ENCODE data around the gene MATN3.

Gene MATN3

DNA sequence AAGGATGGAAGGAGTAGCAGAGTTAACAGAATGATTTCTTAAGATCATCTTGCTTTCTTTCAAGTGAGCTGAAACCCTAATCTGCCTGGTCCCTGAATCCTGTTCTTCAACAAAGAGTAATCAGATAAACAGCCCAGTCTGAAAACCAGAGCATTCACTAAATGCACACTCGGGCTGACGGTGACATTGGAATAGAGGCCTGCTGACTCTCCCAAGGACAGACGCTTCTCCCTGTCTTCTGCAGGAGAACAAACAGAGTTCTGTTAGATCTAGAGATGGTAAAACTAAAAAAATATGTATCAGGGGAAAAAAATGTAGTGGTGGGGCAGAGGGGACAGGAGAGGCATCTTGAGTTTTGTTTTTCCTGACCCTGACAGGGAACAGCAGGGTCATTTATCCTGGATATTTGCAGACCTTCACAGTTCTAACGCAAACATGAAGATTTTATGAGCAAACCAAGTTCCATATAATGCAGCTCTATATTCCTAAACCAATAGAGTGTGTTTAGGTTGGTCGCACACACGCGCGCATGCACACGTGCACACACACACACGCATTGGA lies 7.3 kb downstream of the MATN3 start:
- DNase-seq (ENCODE audit: low read depth in 2 of 2), result no peak

DNA sequence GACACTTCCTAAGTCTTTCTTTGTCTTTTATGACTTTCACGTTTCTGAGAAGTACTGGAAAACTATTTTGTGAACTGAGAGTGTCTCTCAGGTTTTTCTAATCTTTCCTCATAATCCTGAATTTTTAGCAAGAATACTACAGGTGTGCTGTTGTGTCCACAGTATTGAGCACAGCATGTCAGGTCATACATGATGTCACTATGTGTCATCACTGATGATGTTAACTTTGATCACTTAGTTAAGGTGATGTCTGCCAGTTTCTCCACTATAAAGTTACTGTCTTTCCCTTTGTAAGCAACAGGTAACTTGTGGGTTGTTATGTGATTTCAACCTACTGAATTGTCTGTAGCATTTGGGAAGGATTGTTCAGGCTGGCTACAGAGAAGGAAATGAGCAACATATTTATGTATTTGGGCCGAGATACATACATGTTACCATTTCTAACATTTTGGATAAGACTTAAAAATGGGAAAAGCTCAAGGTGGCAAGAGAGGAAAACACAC lies 11.1 kb downstream of the MATN3 start:
- no peak for DNase-seq (ENCODE audit: low read depth in 2 of 2)

DNA sequence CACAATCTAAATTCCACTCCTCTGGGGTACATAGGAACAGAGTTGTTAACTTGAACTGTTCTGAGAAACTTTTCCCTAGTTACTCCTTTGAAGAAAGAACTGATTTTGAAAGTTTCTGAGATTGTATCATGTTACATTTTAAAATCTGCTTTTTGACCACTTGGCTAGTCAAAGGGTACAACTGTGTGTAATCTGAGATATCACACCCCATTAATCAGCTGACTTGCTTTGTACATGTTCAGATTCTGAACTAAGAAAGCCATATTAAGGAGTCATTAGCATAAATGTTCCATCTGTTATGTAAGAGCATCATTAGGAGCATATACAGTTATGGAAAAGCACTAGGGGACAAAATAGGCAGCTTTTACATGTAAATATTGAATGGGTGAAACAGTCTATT lies 18.7 kb downstream of the MATN3 start:
- no peak for DNase-seq (ENCODE audit: low read depth in 2 of 2)

DNA sequence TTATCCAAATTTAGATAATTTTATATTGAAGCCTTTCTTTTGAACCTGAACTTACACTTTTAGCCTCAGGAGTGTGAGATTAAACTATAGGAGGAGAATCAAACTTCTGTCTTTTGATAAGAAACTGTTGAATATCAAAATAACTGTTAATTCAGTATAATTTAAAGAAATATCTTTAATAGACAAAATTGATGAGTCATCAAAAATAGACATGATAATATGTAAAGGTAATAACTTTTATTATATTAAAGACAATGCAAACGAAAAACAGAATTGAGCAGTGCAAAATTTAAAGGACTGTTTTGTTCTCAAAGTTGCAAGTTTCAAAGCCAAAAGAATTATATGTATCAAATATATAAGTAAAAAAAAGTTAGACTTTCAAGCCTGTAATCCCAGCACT lies 20.6 kb downstream of the MATN3 start:
- no peak for DNase-seq (ENCODE audit: low read depth in 2 of 2)

DNA sequence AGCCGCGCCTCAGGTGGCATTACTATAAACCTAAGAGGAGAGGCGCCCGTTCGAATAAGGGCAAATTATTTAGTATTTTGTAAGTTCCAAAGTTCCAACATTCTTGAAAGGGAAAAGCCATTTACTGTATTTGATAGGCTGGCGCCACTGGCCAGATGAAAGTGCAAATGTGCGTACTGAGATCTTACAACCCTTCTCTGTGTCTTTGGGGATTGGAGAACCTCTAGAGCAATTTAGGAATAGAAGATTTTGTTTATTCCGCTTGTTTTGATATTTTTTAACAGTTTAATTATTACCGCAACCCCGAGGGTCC lies 22.1 kb downstream of the MATN3 start:
- no peak for DNase-seq (ENCODE audit: low read depth in 2 of 2)

DNA sequence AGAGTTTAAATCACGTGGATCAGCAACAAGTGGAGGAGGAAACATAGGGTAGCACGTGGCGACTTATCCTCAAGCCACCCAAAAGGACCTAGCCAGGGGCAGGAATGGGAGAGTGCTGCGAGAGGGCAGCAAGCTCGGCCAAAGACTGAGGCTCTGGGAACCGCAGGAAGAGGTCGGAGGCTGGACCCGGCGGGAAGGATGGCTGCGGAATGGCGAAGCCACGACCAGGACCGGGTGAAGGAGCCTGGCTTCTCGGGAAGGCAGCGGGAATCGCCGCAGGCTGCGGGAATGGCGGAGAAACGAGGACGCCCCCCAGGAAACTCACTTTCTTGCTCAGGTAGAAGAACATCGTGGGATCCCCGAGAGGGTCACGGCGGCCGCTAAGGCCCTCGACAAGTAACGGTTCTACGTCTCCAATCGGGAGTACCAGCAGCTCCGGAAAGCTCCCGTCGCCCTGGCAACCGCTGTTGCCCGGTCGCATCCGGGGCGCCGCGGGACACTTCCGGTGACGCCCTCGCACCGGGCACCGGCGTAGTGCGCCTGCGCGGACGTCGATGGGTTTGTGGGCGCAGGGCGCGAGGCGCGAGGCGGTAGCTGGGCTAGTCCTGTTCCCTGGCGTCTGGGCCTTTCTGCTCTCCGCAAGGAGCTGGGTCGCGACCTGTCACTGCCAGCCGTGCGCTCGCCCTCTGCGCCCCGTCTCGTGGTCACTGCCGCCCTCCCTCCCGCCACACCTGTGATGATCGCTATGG lies 22.6 kb downstream of the MATN3 start, which contains the start of gene WDR35:
Gene WDR35, minus strand, starts transcription at position 439 of the 749 bp plus-strand sequence. Its CDS starts 90 bp downstream, at position 349.
- peak; percentile 55 to 60 for DNase-seq (ENCODE audit: low read depth in 2 of 2)

DNA sequence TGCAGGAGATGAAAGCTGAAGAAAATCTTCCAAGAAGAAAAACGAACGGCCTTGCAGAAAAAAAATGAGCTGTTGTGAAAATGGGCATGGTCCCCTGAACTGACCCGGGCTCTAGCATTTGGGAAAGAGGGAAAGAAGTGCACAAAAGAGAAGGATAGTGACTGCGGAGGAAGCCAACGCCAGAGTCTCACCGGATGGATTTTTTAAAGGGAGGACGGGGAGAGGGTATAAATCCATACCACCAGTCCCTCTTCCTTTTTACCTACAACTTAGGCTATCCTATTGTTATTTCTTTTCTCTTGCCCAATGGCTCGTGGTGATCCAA lies 23.2 kb downstream of the MATN3 start:
- no peak for DNase-seq (ENCODE audit: low read depth in 2 of 2)

DNA sequence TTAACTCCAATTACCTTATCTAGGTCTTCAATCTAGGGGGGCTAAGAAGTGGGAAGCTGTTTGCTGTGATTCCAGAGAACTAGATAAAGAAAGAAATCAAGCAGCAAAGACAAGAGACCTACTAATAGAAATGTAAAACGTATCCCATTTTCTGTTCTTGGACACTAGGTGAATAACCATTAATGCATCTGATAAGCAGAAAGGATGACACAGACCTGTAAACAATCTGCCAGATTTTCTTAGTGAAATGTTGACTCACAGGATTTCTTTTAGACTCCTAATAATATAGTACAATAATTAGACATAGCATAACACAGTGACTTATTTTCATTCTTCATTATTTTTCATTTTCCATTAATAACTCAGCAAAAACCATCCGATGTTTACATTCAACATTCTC lies 23.9 kb downstream of the MATN3 start:
- DNase-seq (ENCODE audit: low read depth in 2 of 2), result no peak

DNA sequence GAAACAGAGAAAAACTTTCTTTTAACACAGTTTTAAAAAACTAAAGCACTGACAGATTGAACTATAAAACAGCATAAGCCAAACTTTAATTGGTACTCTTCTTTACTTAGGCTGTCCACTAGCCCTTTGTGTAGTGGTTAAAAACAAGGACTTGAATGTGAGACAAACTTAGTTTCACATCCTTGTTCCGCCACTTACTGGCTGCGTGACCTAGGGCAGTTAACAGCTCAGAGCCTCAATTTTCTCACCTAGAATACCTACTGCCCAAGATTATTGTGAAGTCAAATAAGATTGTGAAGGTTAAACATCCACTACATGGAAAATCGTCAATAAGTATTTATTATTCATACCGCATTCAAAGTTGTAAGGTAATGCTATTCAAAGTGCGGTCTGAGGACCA lies 24.5 kb downstream of the MATN3 start:
- DNase-seq (ENCODE audit: low read depth in 2 of 2), result no peak

DNA sequence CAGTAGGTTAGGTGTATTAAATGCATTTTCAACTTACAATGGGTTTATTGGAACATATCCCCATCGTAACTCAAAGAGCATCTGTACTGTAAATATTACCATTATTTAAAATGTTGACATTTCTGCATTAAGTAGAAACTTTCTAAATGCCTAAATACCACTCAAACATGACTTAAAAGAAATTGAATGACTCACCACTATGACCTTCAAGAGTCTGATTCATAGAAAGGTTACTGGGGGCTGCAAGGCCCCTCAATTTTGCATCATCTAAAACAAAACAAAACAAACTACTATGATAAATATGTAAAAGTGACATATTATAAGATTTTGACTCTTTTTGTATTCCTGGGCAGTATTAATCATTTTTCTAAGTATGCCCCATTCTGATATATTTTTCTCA lies 30.2 kb downstream of the MATN3 start:
- no peak for DNase-seq (ENCODE audit: low read depth in 2 of 2)

DNA sequence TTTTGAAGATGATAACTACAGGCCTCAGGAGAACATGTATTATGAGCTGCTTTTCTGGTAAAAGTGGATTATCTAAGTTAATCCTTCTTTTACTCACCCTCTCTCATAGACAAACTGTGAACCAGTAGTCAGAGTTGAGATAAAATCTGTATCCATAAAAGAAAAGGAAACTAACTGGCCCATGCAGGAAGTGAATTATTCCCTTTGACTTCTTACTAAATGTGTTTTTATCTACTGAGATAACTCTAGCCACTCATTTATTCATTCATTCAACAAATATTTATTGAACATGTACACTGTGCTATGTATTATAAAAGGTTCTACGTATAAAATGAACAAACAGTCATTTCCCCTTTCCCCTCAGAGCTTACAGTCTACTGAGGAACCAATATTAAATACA lies 32.5 kb downstream of the MATN3 start:
- no peak for DNase-seq (ENCODE audit: low read depth in 2 of 2)

DNA sequence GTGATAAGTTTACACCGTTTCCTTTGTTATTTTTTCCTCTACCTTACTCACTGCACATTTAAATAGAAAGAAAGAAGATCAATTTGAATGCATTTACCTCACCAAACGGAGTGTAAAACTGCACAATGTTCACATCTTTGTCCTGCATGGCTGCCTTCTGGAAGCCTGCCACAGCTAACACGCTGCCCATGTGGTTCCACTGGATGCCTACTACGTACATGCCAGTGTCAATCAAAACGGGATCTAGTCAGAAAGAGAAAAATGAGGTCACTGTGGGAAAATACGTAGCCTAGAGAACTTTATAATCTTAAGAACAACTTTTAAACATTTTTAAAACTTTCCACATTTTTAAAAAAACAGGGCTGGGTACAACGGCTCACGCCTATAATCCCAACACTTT lies 39.0 kb downstream of the MATN3 start:
- no peak for DNase-seq (ENCODE audit: low read depth in 2 of 2)

DNA sequence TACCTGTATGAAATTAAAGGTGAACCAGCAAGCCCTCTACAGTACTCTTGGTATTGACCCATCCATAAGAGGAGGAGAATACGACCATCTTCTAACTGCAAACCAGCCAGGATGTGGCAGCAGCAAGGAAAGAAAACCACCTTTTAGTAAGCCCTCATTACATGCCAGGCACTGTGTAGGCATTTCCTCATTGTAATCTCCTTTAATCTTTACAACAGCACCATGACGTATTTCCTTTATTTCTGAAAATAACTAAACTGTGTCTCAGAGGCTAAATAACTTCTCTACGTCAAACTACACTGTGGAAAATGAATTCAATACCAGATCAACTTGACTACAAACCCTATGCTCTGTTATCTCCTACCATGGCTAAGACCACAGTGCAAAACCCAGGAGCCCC lies 40.8 kb downstream of the MATN3 start:
- DNase-seq (ENCODE audit: low read depth in 2 of 2), result no peak

DNA sequence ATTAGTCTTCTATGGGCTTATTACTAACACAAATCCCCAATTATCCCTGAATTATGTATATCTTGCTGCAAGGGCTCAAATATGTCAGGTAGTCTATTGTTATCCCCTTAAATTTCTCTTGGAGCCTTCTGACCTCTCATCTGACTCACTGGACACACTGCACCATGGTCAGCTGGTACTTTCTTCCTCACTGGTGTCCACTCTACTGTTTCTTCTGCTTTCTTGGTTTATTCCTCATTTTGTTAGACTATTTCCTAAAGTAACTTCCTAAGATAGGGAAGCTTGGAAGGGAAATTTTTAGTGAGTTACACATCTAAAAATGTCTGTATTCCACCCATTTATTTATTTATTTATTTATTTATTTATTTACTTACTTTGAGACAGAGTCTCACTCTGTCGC lies 49.1 kb downstream of the MATN3 start:
- DNase-seq (ENCODE audit: low read depth in 2 of 2), result no peak

DNA sequence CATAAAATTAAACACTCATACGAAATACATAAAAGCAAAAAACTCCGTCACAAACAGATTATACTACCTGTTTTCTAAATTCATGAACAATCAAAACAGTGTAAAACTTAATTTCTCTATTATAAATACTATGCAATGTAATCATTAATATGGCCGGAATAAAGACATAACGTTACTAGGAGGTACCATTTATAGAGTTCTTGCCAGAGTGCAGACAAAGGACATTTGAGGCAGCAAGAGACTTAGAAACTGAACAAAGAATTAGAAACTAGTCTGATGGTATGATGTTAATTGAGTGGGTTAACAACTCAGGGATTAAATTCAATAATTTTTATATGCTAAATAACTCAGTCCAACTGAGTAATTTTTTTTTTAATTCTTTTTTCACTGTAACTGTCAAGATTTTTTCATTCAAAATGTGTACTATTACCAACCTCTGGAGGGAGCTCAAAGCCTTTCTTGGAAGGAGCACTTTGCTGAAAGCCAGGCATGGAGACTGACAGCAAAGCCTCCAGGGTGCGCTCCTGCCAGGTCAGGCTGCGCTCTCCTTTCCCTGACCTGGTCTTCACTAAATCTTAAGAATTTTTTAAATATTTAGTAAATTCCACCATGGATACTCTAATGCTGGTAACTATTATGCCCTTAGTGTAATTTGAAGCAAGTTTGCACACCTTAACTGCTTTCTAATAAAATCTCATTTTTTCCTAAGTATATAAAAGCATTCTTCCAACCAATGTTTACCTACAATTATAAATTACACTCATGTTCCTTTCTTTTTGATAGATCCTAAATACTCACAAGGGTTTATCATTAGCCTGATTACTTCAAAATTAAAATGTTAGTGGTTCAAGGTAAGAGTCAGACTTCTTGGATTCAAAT lies 56.7 kb downstream of the MATN3 start:
- DNase-seq (ENCODE audit: low read depth in 2 of 2), result peak; percentile 25 to 38

DNA sequence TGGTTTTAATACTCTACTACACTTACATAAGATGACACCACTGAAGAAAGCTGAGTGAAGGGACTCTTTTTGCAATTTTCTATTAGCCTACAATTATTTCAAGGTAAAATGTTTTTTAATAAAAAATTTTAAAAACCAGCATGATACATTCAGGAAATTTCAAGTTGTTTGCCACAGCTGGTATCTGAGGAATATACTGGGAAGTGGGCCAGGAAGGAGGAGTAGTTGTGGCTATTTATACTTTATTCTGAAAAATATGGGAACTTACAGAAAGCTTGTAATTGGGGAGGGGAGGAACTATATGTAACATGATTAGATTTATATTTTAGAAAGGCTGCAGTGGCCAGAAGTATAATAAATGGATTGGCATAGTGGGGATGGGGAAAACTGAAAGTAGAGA lies 63.4 kb downstream of the MATN3 start:
- DNase-seq (ENCODE audit: low read depth in 2 of 2), result peak; percentile 14 to 28

DNA sequence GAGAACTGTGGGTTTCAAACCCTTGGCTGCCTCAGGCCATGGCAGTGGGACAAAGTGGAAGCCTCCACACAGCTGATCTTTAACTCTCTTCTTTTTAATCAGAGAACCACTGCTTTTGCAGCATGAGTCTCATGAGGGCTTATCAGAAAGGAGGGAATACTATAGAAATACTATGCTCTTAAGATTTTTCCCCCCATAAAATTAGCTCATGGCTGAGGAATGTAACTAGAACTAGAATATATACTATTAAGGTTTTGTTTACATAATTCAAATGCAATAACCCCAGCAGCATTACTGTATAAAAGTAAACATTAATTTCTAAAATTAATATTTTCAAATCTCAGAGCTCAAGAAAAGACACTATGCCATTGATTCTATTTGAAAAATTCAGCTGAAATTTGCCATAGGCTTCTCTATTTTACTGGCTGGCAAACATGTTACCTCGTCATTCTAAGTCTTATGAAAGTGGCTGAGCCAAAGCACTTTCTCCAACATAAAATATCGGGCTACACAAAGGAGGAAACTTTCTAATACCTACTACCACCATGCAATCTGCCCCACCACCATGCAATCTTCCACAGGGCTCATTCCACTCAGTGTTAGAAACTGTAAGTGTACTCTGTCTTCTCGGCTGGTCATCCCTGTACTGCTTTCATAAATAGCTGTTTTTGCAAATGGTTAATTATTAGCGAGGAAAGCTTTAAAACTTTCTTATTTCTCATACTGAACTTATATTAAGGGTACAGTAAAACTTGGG lies 65.1 kb downstream of the MATN3 start:
- no peak for DNase-seq (ENCODE audit: low read depth in 2 of 2)

DNA sequence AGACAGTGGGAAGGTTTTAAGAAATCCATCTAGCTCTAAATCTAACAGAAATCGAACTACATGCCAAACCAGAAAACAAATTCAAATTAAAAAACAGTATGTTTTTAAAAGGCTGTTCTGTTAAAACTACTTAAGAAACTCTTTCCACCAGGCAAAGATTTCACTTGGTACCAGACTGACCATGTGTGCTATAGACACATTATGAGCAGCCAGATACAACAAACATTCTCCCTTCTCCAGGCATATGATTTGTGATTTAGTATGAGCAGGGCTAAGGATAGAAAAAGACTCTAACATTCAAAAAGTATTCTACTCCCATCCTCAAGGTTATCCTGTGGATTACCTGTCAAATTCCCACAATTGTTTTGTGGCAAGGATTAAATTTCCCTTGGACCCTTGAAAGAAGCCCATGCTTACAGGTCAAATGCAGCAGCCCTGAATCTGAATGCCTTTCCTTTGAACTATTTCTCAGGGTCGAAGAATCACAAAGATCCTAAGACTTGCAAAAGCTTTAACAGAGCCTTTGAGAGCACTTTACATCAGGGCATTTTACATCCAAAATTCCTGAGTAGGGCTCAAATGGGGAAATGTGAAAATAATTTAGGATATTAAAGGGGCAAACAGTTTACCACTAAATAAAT lies 68.1 kb downstream of the MATN3 start:
- no peak for DNase-seq (ENCODE audit: low read depth in 2 of 2)

DNA sequence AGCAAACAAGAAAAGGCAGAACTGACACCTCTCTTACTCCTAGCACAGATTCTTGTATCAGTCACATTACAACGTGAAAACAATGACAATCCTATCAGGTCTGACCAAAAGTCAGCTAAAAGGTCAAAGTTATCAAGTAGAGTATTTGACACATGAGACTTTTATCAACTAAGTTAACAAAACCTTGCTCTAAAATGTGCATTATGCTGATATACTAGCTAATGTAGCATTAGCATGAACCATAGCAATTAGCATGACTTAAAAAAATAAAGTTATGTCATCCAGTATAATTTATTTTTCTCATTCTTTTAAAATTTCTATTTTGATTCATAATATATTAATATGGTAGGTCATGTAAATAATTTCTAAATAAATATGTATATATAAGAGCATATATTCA lies 69.3 kb downstream of the MATN3 start:
- DNase-seq (ENCODE audit: low read depth in 2 of 2), result no peak

DNA sequence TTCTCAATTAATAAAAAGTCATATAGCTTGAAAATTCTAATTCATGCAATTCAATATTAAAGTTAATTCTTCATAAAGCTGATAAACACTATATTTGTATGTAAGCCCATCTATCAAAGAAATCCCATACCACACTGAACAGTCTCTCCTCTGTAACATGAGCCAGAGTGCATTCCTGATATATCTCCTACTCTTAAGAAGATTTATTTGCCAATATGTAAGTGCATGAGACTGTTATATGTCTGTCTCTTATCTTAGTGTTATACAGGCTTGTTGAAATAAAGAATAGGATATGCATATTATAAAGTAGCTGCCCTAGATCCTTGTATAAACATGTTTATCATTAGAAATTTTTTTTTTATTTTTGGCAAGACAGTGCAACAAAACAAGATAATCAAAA lies 70.3 kb downstream of the MATN3 start:
- no peak for DNase-seq (ENCODE audit: low read depth in 2 of 2)

Data from fibroblast of skin of left biceps (primary cell).